Ishikawa (cell line): ENCODE results near the gene TLE7.

ENCODE experiments used
- CEBPB ChIP-seq: IDR thresholded peaks from 2 replicates; pipeline ENCODE4 v1.6.1; 2012
- EP300 ChIP-seq: IDR thresholded peaks from 2 replicates; pipeline ENCODE4 v1.6.1; 2012; ENCODE audit warnings: borderline replicate concordance
- FOXM1 ChIP-seq: IDR thresholded peaks from 2 replicates; pipeline ENCODE4 v1.6.1; 2012; ENCODE audit warnings: low read depth, borderline replicate concordance
- NFIC ChIP-seq: IDR thresholded peaks from 2 replicates; pipeline ENCODE4 v1.6.1; 2012
- RAD21 ChIP-seq: IDR thresholded peaks from 2 replicates; pipeline ENCODE4 v1.6.1; 2012; ENCODE audit warnings: low read depth
- ZBTB7A ChIP-seq: IDR thresholded peaks from 2 replicates; pipeline ENCODE4 v1.6.1; 2012; ENCODE audit warnings: low read depth
- TF ChIP-seq, protein P1 (sequence below): IDR thresholded peaks from 2 replicates; pipeline ENCODE4 v1.6.1; 2012
- TF ChIP-seq, protein P2 (sequence below): IDR thresholded peaks from 2 replicates; pipeline ENCODE4 v1.6.1; 2012

DNA sequence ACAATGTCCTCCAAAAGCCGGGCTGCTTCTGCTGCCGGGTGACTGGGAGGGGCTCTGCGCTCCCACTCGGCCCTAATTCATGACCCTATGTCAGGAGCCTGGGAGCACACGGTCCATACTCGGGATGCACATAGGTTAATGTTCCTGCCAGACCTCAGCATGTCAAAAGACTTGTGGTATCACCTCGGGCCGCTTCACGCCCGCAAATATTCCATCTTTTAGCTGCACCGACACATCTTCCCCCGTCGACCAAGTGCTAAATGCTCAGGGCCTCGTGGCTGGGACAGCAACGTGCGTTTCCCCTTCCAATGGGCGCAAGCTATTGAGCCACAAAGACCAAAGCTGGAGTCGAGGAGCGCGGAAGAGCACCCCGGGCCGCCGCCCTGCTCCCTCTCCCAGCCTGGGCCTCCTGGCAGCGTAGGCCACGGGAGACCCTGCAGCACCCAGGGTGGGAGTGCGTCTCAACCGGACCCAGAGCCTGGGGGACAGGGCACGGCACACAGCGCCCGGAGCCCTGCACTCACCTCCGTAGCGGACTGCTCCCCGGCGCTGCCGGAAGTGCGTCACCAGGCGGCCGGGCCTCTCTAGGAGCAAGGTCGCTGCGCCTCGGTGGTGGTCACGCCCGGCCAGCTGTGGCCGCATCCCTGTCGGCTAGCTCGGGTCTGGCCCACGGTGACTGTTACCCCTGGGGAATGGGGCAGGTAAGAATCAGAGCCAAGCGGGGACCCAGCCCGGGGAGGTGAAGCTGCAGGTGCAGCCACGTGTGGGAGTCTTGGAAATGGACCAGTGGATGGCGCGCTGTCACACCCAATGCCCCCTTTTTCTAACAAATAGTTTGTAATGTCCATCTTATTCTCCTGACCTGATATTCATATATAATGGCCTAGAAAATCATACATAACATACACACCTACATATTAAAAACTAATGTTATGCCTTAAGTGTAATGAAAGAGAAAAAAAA is 20.1 kb upstream of the TLE7 start, which contains the start of gene ZNF23:
- TF ChIP-seq, protein P1, sequence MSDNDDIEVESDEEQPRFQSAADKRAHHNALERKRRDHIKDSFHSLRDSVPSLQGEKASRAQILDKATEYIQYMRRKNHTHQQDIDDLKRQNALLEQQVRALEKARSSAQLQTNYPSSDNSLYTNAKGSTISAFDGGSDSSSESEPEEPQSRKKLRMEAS = peak; percentile 85; the same call in 1 of the 2 replicates
- TF ChIP-seq NFIC = peak; percentile 27; the same call in 1 of the 2 replicates
- TF ChIP-seq, protein P2, sequence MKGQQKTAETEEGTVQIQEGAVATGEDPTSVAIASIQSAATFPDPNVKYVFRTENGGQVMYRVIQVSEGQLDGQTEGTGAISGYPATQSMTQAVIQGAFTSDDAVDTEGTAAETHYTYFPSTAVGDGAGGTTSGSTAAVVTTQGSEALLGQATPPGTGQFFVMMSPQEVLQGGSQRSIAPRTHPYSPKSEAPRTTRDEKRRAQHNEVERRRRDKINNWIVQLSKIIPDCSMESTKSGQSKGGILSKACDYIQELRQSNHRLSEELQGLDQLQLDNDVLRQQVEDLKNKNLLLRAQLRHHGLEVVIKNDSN = no peak
- no peak for TF ChIP-seq ZBTB7A
- TF ChIP-seq EP300 = no peak
- TF ChIP-seq FOXM1 = no peak
- TF ChIP-seq RAD21 = no peak
- no peak for TF ChIP-seq CEBPB
